ENCODE measurements around the gene SEC14L5. TPM values are rescaled to one million over a fixed set of nuclear protein-coding genes. Genes with fewer than 3 reads are reported as not detected.

SEC14L5 gene
- total and polyA plus RNA-seq, 8 donors = 0.17 to 0.76 (median 0.39) TPM

- no peaks in the 10 kb centered on the region for H3K4me1 ChIP-seq
- ATAC-seq (no peak), DNase-seq (no peak)
- H3K27me3 ChIP-seq = peaks cover 0 to 27% of the 10 kb centered on the region in 2 donors
- H3K9me3 ChIP-seq = no peaks in the 10 kb centered on the region
- intact Hi-C loops (cut with DNase I) = no loop called here
- H3K4me3 ChIP-seq = no peak overlapping the region
- TF ChIP-seq CTCF (IDR thresholded peaks at IDR 0.05) = no peak
- no peak overlapping the region for H3K27ac ChIP-seq
- no peaks in the 10 kb centered on the region for H3K36me3 ChIP-seq
These were observed 36.7 kb downstream of the SEC14L5 start for GRCh38 chr16:4994719-4995434.

DNA sequence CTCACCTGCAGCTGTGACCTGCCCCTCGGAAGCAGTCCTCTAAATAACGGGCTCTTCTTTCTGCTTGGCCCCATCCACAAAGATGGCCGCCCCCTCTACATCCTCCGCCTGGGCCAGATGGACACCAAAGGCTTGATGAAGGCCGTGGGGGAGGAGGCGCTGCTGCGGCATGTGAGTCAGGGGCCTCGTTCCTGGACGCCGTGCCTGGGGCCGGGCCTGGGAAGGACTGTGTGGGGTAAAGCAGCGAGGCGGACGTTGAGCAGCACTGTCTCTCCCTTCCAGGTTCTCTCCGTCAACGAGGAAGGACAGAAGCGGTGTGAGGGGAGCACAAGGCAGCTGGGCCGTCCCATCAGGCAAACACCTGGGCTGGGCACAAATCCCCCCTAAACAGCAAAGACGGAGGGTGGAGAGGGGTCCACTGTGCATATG lies 42.5 kb downstream of the SEC14L5 start:
- Histone ChIP-seq H3K4me3 (no peak overlapping the region), H3K9me3 (no peaks in the 10 kb centered on the region), H3K36me3 (no peaks in the 10 kb centered on the region), H3K4me1 (no peaks in the 10 kb centered on the region), H3K27me3 (peaks cover 0 to 14% of the 10 kb centered on the region in 2 donors), H3K27ac (no peak overlapping the region)
- DNase-seq = peak in 1 of 4 donors; percentile 54
- ATAC-seq = no peak
- intact Hi-C loops (cut with DNase I) = no loop called here
- no peak for TF ChIP-seq CTCF (IDR thresholded peaks at IDR 0.05)

DNA sequence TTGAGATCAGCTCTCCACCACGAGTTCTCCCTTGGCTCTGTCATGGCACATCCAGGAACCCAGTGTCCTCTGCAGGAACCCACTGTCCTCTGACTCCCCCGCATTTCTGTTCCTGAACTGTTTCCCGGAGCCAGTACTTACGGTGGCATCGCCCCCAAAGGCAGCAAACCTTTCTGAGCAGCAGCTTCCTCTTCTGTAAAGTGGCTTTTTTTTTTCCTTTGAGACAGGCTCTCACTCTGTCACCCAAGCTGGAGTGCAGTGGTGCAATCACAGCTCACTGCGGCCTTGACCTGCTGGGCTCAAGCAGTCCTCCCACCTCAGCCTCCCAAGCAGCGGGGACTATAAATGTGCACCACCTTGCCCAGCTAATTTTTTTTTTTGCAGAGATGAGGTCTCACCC lies 43.4 kb downstream of the SEC14L5 start:
- ATAC-seq (no peak), DNase-seq (peak in 1 of 4 donors; percentile 21)
- H3K9me3 ChIP-seq = no peaks in the 10 kb centered on the region
- H3K27me3 ChIP-seq = peaks cover 0 to 14% of the 10 kb centered on the region in 2 donors
- no peaks in the 10 kb centered on the region for H3K4me1 ChIP-seq
- H3K27ac ChIP-seq = no peak overlapping the region
- no peak overlapping the region for H3K4me3 ChIP-seq
- no peak for TF ChIP-seq CTCF (IDR thresholded peaks at IDR 0.05)
- intact Hi-C loops (cut with DNase I) = no loop called here
- H3K36me3 ChIP-seq = no peaks in the 10 kb centered on the region

DNA sequence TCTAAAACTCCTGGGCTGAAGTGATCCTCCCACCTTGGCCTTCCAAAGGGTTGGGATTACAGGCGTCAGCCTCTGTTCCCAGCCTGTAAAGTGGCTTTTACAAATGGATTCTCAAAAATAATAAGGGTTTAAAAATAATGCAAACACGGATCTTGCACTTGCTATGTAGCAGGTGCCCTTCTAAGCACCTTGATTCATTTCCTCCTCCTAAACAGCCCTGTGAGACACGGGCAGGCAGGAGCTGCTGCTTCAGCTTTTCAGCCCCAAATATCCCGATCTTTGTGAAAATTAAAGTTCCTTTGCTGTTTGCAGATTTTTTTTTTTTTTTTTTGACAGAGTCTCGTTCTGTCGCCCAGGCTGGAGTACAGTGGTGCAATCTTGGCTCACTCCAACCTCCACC lies 43.9 kb downstream of the SEC14L5 start:
- Histone ChIP-seq H3K9me3 (no peaks in the 10 kb centered on the region), H3K27me3 (peaks cover 0 to 11% of the 10 kb centered on the region in 2 donors), H3K27ac (no peak overlapping the region), H3K36me3 (no peaks in the 10 kb centered on the region), H3K4me3 (no peak overlapping the region), H3K4me1 (no peaks in the 10 kb centered on the region)
- intact Hi-C loops (cut with DNase I) = no loop called here
- no peak for ATAC-seq
- no peak for DNase-seq
- no peak for TF ChIP-seq CTCF (IDR thresholded peaks at IDR 0.05)

- intact Hi-C loops (cut with DNase I) = no loop called here
- TF ChIP-seq CTCF (IDR thresholded peaks at IDR 0.05) = no peak
These were observed 44.6 kb downstream of the SEC14L5 start for GRCh38 chr16:5002699-5003143.

More at GRCh38 chr16:5002699-5003143, 44.6 kb downstream of the SEC14L5 start:
- Histone ChIP-seq H3K4me1 (no peaks in the 10 kb centered on the region), H3K36me3 (no peaks in the 10 kb centered on the region), H3K27ac (no peak overlapping the region), H3K9me3 (no peaks in the 10 kb centered on the region), H3K4me3 (no peak overlapping the region), H3K27me3 (peaks cover 0 to 7% of the 10 kb centered on the region in 2 donors)
- DNase-seq (no peak), ATAC-seq (no peak)
